ENCODE data around the gene LPAR1. TPM values are rescaled to one million over a fixed set of nuclear protein-coding genes. Genes with fewer than 3 reads are reported as not detected.

LPAR1 gene
- total RNA-seq, 1 donor from 2014 or later, result 0.56 TPM

DNA sequence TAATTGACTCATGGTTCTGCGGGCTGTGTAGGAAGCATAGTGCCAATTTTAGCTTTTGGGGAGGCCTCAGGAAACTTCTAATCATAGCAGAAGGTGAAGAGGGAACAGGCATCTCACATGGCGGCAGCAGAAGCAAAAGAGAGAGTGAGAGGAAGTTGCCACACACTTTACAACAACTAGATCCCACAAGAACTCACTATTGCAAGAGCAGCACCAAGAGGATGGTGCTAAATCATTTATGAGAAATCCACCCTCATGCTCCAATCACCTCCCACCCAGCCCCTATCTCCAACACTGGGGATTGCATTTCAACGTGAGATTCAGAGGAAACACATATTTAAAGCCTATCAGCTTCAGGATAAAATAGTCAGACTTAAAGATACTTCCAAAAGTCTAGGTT, 36.1 kb upstream of the LPAR1 start:
- Mint-ChIP-seq H3K4me3 (ENCODE audit: unreplicated experiment) (no peak overlapping the region), H3K4me1 (ENCODE audit: low read depth, unreplicated experiment) (no peaks in the 10 kb centered on the region), H3K9me3 (ENCODE audit: unreplicated experiment) (no peaks in the 10 kb centered on the region), H3K36me3 (ENCODE audit: unreplicated experiment) (no peaks in the 10 kb centered on the region), H3K27me3 (ENCODE audit: unreplicated experiment) (no peaks in the 10 kb centered on the region), H3K27ac (ENCODE audit: unreplicated experiment) (no peak overlapping the region)
- TF ChIP-seq, protein P1, sequence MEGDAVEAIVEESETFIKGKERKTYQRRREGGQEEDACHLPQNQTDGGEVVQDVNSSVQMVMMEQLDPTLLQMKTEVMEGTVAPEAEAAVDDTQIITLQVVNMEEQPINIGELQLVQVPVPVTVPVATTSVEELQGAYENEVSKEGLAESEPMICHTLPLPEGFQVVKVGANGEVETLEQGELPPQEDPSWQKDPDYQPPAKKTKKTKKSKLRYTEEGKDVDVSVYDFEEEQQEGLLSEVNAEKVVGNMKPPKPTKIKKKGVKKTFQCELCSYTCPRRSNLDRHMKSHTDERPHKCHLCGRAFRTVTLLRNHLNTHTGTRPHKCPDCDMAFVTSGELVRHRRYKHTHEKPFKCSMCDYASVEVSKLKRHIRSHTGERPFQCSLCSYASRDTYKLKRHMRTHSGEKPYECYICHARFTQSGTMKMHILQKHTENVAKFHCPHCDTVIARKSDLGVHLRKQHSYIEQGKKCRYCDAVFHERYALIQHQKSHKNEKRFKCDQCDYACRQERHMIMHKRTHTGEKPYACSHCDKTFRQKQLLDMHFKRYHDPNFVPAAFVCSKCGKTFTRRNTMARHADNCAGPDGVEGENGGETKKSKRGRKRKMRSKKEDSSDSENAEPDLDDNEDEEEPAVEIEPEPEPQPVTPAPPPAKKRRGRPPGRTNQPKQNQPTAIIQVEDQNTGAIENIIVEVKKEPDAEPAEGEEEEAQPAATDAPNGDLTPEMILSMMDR (IDR thresholded peaks at IDR 0.05; ENCODE audit: partially characterized antibody, unreplicated experiment), result no peak
- DNase-seq, result no peak

DNA sequence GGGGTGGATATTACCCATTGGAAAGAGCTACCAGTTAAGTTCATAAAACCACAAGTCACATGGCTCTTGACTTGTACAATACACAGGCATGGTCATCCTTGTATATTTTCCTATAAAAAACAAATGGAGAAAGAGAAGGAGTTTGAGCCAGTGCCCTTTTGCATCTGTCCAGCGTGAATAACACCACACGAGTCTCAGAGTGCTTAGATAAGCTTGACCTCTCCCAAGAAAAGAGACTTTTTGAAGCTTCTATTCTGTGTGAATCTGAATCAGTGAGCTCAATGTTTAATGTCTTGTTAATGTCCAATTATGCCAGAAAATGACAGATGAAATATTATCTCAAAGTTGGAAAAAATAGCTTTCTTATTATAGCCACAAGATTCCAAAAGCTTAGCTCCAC, 30.9 kb upstream of the LPAR1 start:
- TF ChIP-seq, protein P1 (IDR thresholded peaks at IDR 0.05; ENCODE audit: partially characterized antibody, unreplicated experiment), result no peak
- DNase-seq, result no peak
- Mint-ChIP-seq H3K9me3 (ENCODE audit: unreplicated experiment) (no peaks in the 10 kb centered on the region), H3K27me3 (ENCODE audit: unreplicated experiment) (peaks cover 2% of the 10 kb centered on the region), H3K27ac (ENCODE audit: unreplicated experiment) (no peak overlapping the region), H3K4me1 (ENCODE audit: low read depth, unreplicated experiment) (no peaks in the 10 kb centered on the region), H3K36me3 (ENCODE audit: unreplicated experiment) (no peaks in the 10 kb centered on the region), H3K4me3 (ENCODE audit: unreplicated experiment) (no peak overlapping the region)

GRCh38 chr9:111068771-111069170, 30.5 kb upstream of the LPAR1 start:
- peaks cover 2% of the 10 kb centered on the region for H3K27me3 Mint-ChIP-seq (ENCODE audit: unreplicated experiment)
- H3K27ac Mint-ChIP-seq (ENCODE audit: unreplicated experiment), result no peak overlapping the region
- H3K9me3 Mint-ChIP-seq (ENCODE audit: unreplicated experiment), result no peaks in the 10 kb centered on the region
- TF ChIP-seq, protein P1 (IDR thresholded peaks at IDR 0.05; ENCODE audit: partially characterized antibody, unreplicated experiment), result no peak
- no peaks in the 10 kb centered on the region for H3K36me3 Mint-ChIP-seq (ENCODE audit: unreplicated experiment)
- no peak for DNase-seq
- H3K4me1 Mint-ChIP-seq (ENCODE audit: low read depth, unreplicated experiment), result no peaks in the 10 kb centered on the region
- H3K4me3 Mint-ChIP-seq (ENCODE audit: unreplicated experiment), result no peak overlapping the region

GRCh38 chr9:111068383-111068730, 30.1 kb upstream of the LPAR1 start:
- no peak for DNase-seq
- TF ChIP-seq, protein P1 (IDR thresholded peaks at IDR 0.05; ENCODE audit: partially characterized antibody, unreplicated experiment), result no peak
- Mint-ChIP-seq H3K4me1 (ENCODE audit: low read depth, unreplicated experiment) (no peaks in the 10 kb centered on the region), H3K27ac (ENCODE audit: unreplicated experiment) (no peak overlapping the region), H3K36me3 (ENCODE audit: unreplicated experiment) (no peaks in the 10 kb centered on the region), H3K9me3 (ENCODE audit: unreplicated experiment) (no peaks in the 10 kb centered on the region), H3K4me3 (ENCODE audit: unreplicated experiment) (no peak overlapping the region), H3K27me3 (ENCODE audit: unreplicated experiment) (peaks cover 2% of the 10 kb centered on the region)

- no peaks in the 10 kb centered on the region for H3K9me3 Mint-ChIP-seq (ENCODE audit: unreplicated experiment)
- TF ChIP-seq, protein P1 (IDR thresholded peaks at IDR 0.05; ENCODE audit: partially characterized antibody, unreplicated experiment), result no peak
- no peaks in the 10 kb centered on the region for H3K36me3 Mint-ChIP-seq (ENCODE audit: unreplicated experiment)
- no peaks in the 10 kb centered on the region for H3K4me1 Mint-ChIP-seq (ENCODE audit: low read depth, unreplicated experiment)
- no peak for DNase-seq
- H3K27ac Mint-ChIP-seq (ENCODE audit: unreplicated experiment), result no peak overlapping the region
- peaks cover 2% of the 10 kb centered on the region for H3K27me3 Mint-ChIP-seq (ENCODE audit: unreplicated experiment)
- H3K4me3 Mint-ChIP-seq (ENCODE audit: unreplicated experiment), result no peak overlapping the region
These were observed 28.2 kb upstream of the LPAR1 start for GRCh38 chr9:111066468-111066867.
